Measurements from ENCODE around the gene SNX5.

SNX5 gene

DNA sequence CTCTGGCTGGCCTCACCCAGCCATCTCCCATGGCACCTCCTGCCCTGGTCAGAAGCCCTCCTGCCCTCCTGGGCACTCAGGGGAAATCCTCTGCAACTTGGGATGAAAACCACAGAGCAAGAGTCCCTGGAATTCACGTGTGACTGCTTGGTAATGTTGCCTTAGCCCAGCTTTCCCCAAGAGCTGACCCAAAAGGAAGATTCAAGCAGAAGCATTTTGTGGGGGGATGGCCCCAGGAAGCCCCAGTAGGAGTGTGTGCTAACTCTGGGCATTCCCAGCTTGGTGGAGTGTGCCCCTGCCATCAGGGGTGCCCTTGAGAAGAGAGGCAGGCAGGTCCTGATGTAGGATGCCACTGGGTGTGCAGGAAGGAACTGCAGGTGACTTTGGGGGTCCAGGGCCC lies 35.5 kb downstream of the SNX5 start:
- H3K4me3 ChIP-seq (replicated peaks; ENCODE audit: low read depth, low read length) = no peak overlapping the region
- TF ChIP-seq, protein P1, sequence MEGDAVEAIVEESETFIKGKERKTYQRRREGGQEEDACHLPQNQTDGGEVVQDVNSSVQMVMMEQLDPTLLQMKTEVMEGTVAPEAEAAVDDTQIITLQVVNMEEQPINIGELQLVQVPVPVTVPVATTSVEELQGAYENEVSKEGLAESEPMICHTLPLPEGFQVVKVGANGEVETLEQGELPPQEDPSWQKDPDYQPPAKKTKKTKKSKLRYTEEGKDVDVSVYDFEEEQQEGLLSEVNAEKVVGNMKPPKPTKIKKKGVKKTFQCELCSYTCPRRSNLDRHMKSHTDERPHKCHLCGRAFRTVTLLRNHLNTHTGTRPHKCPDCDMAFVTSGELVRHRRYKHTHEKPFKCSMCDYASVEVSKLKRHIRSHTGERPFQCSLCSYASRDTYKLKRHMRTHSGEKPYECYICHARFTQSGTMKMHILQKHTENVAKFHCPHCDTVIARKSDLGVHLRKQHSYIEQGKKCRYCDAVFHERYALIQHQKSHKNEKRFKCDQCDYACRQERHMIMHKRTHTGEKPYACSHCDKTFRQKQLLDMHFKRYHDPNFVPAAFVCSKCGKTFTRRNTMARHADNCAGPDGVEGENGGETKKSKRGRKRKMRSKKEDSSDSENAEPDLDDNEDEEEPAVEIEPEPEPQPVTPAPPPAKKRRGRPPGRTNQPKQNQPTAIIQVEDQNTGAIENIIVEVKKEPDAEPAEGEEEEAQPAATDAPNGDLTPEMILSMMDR (IDR thresholded peaks at IDR 0.05; ENCODE audit: low read depth, low read length, missing control alignments) = no peak
- no peak for DNase-seq (ENCODE audit: extremely low read depth, low read depth)

DNA sequence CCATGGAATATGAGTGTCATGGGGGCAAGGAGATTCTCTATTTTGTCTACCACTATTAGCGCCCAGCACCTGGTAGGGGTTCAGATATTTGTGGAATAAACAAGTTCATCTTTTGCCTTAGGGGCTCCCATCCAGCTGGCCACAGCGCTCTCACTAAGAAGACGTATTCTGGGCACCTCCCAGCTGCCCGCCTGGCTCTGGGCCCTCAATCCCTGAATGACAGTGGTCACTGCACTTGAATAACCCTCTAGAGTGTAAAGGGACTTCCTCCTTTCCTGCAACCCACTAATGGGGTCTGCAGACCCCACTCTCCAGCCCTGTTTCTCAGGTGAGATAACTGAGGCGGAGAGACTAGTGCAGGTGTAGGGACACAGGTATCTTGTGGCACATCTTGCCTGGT lies 36.2 kb downstream of the SNX5 start:
- no peak overlapping the region for H3K4me3 ChIP-seq (replicated peaks; ENCODE audit: low read depth, low read length)
- TF ChIP-seq, protein P1 (IDR thresholded peaks at IDR 0.05; ENCODE audit: low read depth, low read length, missing control alignments) = no peak

DNA sequence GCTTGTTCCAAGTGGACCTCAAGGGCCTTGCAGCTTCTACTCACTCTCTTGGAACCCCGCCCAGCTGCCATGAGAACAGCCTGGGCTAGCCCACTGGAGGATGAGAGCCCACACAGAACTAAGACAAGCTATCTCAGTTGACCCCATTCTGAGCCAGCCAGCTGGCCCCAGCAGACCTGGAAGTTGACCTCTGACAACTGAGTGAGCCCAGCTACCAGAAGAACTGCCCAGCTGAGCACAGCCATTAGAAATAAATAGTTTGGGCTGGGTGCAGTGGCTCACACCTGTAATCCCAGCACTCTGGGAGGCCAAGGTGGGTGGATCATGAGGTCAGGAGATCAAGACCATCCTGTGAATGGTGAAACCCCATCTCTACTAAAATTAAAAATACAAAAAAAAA lies 37.1 kb downstream of the SNX5 start:
- DNase-seq (ENCODE audit: extremely low read depth, low read depth) = no peak
- TF ChIP-seq, protein P1 (IDR thresholded peaks at IDR 0.05; ENCODE audit: low read depth, low read length, missing control alignments) = no peak
- no peak overlapping the region for H3K4me3 ChIP-seq (replicated peaks; ENCODE audit: low read depth, low read length)

More for the DNA sequence above, 36.2 kb downstream of the SNX5 start:
- no peak for DNase-seq (ENCODE audit: extremely low read depth, low read depth)

DNA sequence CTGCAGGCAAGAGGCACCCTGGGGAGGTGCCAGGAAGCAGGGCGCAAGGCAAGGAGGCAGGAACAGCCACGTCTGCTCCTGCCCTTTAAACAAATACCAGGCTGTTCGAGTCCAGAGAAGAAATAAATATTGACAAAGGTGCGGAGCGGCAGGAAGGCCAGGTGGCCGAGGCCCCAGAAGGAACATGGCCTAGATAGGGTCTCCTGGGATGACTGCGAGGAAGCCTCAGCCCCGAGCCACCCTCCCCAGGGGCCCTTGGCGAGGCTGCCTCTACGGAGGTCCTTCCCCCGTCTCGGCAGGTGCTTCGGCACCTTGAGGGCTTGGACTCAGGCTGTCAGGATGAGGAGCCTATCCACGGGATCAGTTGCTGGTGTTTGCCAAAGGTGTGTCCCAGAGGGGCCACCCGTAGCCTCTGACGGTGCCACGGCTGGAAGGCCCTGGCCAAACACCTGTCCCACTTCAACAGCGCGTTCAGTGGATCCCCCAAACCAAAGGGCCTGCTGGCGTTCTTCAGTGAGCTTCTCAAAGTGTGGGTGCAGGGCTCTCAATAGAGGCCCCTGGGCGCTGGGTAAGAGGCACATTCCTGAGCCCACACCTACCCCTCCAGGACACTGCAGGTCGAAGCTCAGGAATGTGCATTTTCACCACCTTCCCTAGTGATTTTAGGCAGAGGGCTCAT lies 39.8 kb downstream of the SNX5 start:
- no peak overlapping the region for H3K4me3 ChIP-seq (replicated peaks; ENCODE audit: low read depth, low read length)
- no peak for DNase-seq (ENCODE audit: extremely low read depth, low read depth)
- TF ChIP-seq, protein P1 (IDR thresholded peaks at IDR 0.05; ENCODE audit: low read depth, low read length, missing control alignments) = no peak

DNA sequence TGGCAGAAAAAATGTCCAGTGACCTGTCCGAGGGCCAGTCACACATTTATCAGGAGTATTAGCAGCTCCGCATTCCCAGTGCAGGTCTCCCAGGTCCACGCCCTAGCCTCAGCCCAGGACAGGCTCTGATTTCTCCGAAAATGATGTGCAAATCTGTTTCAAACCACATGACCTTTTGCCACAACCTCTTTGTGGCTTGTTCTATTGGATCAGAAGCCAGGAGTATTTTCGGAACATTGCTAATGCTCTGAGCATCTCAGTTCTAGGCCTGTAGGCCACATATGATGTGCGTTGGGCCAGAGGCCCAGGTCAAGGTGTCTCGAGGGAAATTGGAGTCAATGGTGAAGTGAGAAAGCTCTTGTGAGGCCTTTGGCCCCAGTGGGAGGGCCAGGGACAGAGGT lies 40.4 kb downstream of the SNX5 start:
- no peak for DNase-seq (ENCODE audit: extremely low read depth, low read depth)
- no peak overlapping the region for H3K4me3 ChIP-seq (replicated peaks; ENCODE audit: low read depth, low read length)
- TF ChIP-seq, protein P1 (IDR thresholded peaks at IDR 0.05; ENCODE audit: low read depth, low read length, missing control alignments) = no peak

DNA sequence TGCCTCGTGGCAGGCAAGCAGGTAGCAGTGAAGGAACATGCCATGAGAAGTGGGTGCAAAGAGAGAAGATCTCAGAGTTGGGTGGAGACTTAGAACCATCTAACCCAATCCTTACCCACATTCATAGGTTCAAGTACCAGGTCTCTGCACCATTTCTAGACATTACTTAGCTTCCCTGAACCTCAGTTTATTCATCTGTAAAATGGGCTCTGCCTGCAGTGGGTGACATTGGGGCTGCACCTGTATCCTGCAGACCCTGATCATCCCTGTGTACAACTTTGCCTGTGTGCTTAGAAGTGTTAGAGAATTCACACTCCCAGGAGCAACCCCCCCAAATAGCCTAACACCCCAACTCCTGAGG lies 42.7 kb downstream of the SNX5 start:
- no peak for DNase-seq (ENCODE audit: extremely low read depth, low read depth)
- no peak overlapping the region for H3K4me3 ChIP-seq (replicated peaks; ENCODE audit: low read depth, low read length)
- TF ChIP-seq, protein P1 (IDR thresholded peaks at IDR 0.05; ENCODE audit: low read depth, low read length, missing control alignments) = no peak

All from HFF-Myc (cell line).